Smooth muscle cell of bladder (primary cell): ENCODE results near the gene NRROS. TPM values are rescaled to one million over a fixed set of nuclear protein-coding genes. Genes with fewer than 3 reads are reported as not detected.

Experiments used
- total RNA-seq: library from RNA; depleted of rRNA; stranded (reverse); fragments of >200 nt; gene quantifications from 2 replicates; pipeline ENCODE4 v1.2.3, GENCODE V29; 2014

Gene NRROS
- total RNA-seq: 0.28 and 0.46 TPM in 2 replicates

DNA sequence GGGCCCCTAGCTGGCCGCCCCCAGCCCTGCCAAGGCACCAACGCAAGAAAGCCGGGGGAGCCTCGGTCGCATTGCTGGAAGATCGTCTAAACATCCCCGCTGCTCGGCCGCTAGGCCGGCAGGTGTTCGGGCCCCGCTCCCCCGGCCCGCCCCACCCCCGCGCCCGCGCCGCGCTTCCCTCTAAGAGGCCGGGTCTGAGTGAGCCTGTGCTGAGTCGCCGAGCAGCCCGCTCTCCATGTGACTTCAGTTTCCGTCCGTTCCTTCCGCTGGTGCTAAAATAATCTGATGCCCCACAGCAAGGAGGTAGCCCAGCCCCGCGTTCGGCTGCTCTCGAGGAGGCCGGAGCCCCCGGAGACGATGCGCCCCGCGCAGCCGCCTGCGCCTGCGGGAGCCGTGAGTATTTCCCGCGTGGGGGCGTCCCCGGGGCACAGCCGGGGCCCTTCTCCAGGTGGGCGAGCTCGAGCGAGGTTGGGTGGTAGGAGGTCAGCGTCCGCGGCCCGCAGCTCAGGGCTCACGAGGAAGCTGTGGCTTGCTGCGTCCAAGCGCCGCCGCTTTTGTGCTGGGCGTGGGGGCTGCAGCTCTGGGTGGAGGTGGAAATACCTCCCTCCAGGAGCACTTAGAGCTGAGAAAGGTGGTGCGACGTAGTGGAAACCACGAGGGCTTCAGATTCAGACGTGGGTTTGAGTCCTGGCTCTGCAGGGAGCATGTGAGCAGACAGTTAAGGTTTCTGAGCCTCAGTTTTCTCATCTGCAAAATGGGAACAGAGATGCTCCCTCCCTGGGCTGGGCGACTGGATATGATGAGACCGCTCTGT is at the start of gene NRROS:
TSS of gene NRROS (plus strand) at position 212 of the 814 bp plus-strand sequence. CDS start 14,846 bp downstream, outside the sequence.

Other genes starting within 250 kb of the NRROS start
- gene UBXN7, start 207.3 kb upstream of the NRROS start, total RNA-seq: 16.5 and 16.8 TPM in 2 replicates
- gene RNF168, start 135.9 kb upstream of the NRROS start, total RNA-seq: 16.5 and 20.9 TPM in 2 replicates
- not detected in 2 replicates for gene SMCO1, start 124.3 kb upstream of the NRROS start, total RNA-seq
- 6.3 and 7.6 TPM in 2 replicates for gene WDR53, start 71.1 kb upstream of the NRROS start, total RNA-seq
- gene FBXO45, start 71.0 kb upstream of the NRROS start, total RNA-seq: 6.3 and 7.8 TPM in 2 replicates
- gene CEP19, start 72.6 kb downstream of the NRROS start, total RNA-seq: 4.3 TPM in 2 replicates
- gene PIGX, start 72.7 kb downstream of the NRROS start, total RNA-seq: 15.5 and 20.1 TPM in 2 replicates
- gene PAK2, start 100.2 kb downstream of the NRROS start, total RNA-seq: 23.2 and 33.7 TPM in 2 replicates
- 38.5 and 46.2 TPM in 2 replicates for gene SENP5, start 228.2 kb downstream of the NRROS start, total RNA-seq